Small intestine (tissue), 7 donors: Measurements from ENCODE around the gene RHBG. TPM values are rescaled to one million over a fixed set of nuclear protein-coding genes. Genes with fewer than 3 reads are reported as not detected.

Source experiments
- DNase-seq, 2 donors: peaks; one replicate each; pipeline versions ENCODE4 v3.0.0 to v3.0.0-alpha.2; 2013
- FAIRE-seq: peaks from 2 replicates; lab custom pipeline; 2012; peaks lifted over from hg19 to GRCh38; lab: Jason Lieb, UNC
- H3K27ac ChIP-seq, 3 donors: one replicate each; pipeline ENCODE4 v1.5.1; 2013; ENCODE audit warnings: low read length in 2 of 3, mild to moderate bottlenecking in 2 of 3, control low read depth in 1 of 3, inconsistent platforms in 1 of 3, low read depth in 1 of 3, moderate library complexity in 1 of 3
- H3K27me3 ChIP-seq, 3 donors: one replicate each; pipeline ENCODE4 v1.6.1; 2013; ENCODE audit warnings: low read length in 3 of 3, inconsistent platforms in 1 of 3; ENCODE audit not compliant: control insufficient read depth in 3 of 3, insufficient read depth in 3 of 3
- H3K36me3 ChIP-seq, 3 donors: one replicate each; pipeline ENCODE4 v1.6.1; 2013; ENCODE audit warnings: low read length in 3 of 3, inconsistent platforms in 1 of 3, low read depth in 1 of 3, mild to moderate bottlenecking in 1 of 3, moderate library complexity in 1 of 3; ENCODE audit not compliant: control insufficient read depth in 3 of 3, insufficient read depth in 2 of 3
- H3K4me1 ChIP-seq, 3 donors: one replicate each; pipeline ENCODE4 v1.6.1; 2013; ENCODE audit warnings: low read length in 2 of 3, inconsistent platforms in 1 of 3, low read depth in 1 of 3, mild to moderate bottlenecking in 1 of 3, moderate library complexity in 1 of 3; ENCODE audit not compliant: control insufficient read depth in 3 of 3, insufficient read depth in 2 of 3
- H3K4me3 ChIP-seq, 3 donors: one replicate each; pipeline ENCODE4 v1.5.1; 2013; ENCODE audit warnings: low read length in 3 of 3, control low read depth in 1 of 3, inconsistent platforms in 1 of 3, low read depth in 1 of 3, mild to moderate bottlenecking in 1 of 3, moderate library complexity in 1 of 3
- H3K9me3 ChIP-seq, 2 donors: one replicate each; pipeline ENCODE4 v1.6.1; 2013; ENCODE audit warnings: low read depth in 1 of 2, low read length in 1 of 2; ENCODE audit not compliant: control insufficient read depth in 2 of 2, insufficient read depth in 1 of 2
- WGBS, 3 donors: extraction: QIAGEN DNeasy Blood & Tissue Kit; methylation state at CpG; one replicate each; pipeline ENCODE4 v1.1.7; 2013; 5-methylcytosine and 5-hydroxymethylcytosine counted together
- polyA plus RNA-seq, 4 donors: library from polyadenylated mRNA; stranded (reverse) in 3 of 4; unstranded in 1 of 4; fragments of 200-250 nt in 3 of 4; fragments of 120-200 nt in 1 of 4; gene quantifications; one replicate each; pipeline versions ENCODE4 v1.2.1 to v1.2.3, GENCODE V29; 2013
- donor health status: healthy with polysubstance abuse.
- donor health status: control.
- donor health status: control.
- donor health status: Bipolar disorder and iron deficiency.
- donor health status: healthy.

Gene RHBG
- polyA plus RNA-seq, 4 donors = 0.27 to 55.2 (median 2.7) TPM

DNA sequence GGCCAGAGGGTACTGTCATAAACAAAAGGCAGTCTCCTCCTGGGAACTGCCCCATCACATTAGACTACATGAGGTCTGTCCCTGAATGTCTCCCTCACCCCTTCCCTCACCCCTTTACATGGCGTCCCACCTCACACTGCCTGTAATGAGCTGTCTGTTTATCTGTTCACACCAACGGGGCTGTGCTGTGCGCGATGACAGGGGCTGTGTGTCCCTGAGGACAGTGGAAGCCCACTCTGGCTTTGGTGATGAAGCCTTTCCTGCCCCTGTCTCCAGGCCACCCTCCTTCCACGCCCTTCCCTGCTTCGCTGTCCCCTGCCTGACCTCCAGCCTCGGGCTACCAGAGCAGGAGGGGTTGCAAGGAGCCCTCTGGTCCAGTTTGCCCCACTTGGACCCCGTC lies 22.7 kb downstream of the RHBG start:
- no peaks in the 10 kb centered on the region for H3K36me3 ChIP-seq
- WGBS, 3 donors = 61 to 68% (median 66%) methylated on average over 8 of the region's 8 CpGs
- H3K9me3 ChIP-seq = no peaks in the 10 kb centered on the region
- no peak for DNase-seq
- FAIRE-seq = no peak
- H3K4me3 ChIP-seq = no peak overlapping the region
- H3K27ac ChIP-seq = no peak overlapping the region
- peaks cover 0 to 82% (median 21%) of the 10 kb centered on the region in 3 donors for H3K27me3 ChIP-seq
- peaks cover 0 to 9% (median 0%) of the 10 kb centered on the region in 3 donors for H3K4me1 ChIP-seq

DNA sequence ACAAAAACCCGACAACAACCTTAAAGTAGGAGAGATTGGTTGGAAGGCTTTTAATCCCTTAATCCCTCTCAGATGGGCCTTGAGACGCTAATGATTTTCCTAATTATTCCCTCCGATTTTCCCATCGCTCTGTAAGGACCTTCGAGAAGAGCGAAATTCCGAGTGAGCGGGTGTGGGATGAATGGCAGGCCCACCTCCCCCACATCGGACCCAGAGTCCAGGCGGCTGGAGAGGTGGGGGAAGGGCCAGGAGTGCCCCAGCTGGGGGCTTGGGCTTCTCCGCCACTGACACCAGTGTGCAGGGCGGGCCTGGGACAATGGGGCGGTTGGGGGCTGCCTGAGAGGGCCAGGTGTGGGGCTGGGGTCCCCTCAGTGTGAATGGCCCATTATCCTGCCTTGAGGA lies 23.4 kb downstream of the RHBG start:
- DNase-seq (no peak), FAIRE-seq (no peak)
- Histone ChIP-seq H3K36me3 (no peaks in the 10 kb centered on the region), H3K9me3 (no peaks in the 10 kb centered on the region), H3K27ac (no peak overlapping the region), H3K27me3 (peaks cover 0 to 74% (median 18%) of the 10 kb centered on the region in 3 donors), H3K4me1 (peaks cover 0 to 9% (median 0%) of the 10 kb centered on the region in 3 donors), H3K4me3 (no peak overlapping the region)
- 73 to 84% (median 81%) methylated on average over 13 of the region's 13 CpGs for WGBS, 3 donors

- no peak for FAIRE-seq
- H3K27me3 ChIP-seq = peaks cover 0 to 68% (median 12%) of the 10 kb centered on the region in 3 donors
These were observed 24.1 kb downstream of the RHBG start for GRCh38 chr1:156393095-156393494.

DNA sequence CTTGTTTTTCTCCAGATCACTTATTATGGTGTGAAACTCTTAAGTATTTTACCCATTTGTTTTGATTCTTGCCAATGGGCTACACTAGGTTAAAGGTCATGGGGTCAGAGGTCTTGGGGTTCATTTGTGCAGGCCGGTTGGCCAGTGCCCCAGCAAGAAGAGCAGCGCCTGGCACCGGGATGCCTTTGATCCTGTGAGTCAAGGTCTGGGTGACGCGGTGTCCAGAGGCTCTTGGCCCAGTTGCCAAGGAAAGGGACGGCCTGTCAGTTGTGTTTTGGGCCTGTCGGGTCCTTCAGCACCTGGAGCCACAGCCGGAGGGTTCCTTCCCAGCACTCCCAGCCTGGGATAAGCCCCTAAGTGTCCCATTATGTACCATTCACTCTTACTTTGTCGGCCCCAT lies 25.1 kb downstream of the RHBG start:
- Histone ChIP-seq H3K27me3 (peaks cover 0 to 60% (median 10%) of the 10 kb centered on the region in 3 donors), H3K4me3 (no peak overlapping the region), H3K27ac (no peak overlapping the region), H3K9me3 (no peaks in the 10 kb centered on the region), H3K4me1 (no peaks in the 10 kb centered on the region), H3K36me3 (no peaks in the 10 kb centered on the region)
- WGBS, 3 donors = 63 to 81% (median 79%) methylated on average over 9 of the region's 9 CpGs
- DNase-seq = no peak
- no peak for FAIRE-seq

More at GRCh38 chr1:156393095-156393494, 24.1 kb downstream of the RHBG start:
- Histone ChIP-seq H3K4me1 (peaks cover 0 to 4% (median 0%) of the 10 kb centered on the region in 3 donors), H3K9me3 (no peaks in the 10 kb centered on the region), H3K27ac (no peak overlapping the region), H3K36me3 (no peaks in the 10 kb centered on the region), H3K4me3 (no peak overlapping the region)
- DNase-seq = no peak

GRCh38 chr1:156394835-156395461 lies 25.9 kb downstream of the RHBG start:
- H3K27me3 ChIP-seq = peaks cover 0 to 60% (median 1%) of the 10 kb centered on the region in 3 donors
- WGBS, 3 donors = 64 to 69% (median 68%) methylated on average over 16 of the region's 16 CpGs
- no peaks in the 10 kb centered on the region for H3K4me1 ChIP-seq
- FAIRE-seq (no peak), DNase-seq (no peak)
- H3K27ac ChIP-seq = no peak overlapping the region
- no peak overlapping the region for H3K4me3 ChIP-seq
- H3K36me3 ChIP-seq = no peaks in the 10 kb centered on the region
- H3K9me3 ChIP-seq = no peaks in the 10 kb centered on the region

- Histone ChIP-seq H3K9me3 (no peaks in the 10 kb centered on the region), H3K4me3 (no peak overlapping the region), H3K27ac (no peak overlapping the region), H3K27me3 (peaks cover 4 to 53% (median 5%) of the 10 kb centered on the region in 3 donors), H3K36me3 (no peaks in the 10 kb centered on the region), H3K4me1 (no peaks in the 10 kb centered on the region)
- FAIRE-seq = no peak
- WGBS, 3 donors = 79 to 93% (median 89%) methylated on average over 10 of the region's 10 CpGs
- DNase-seq = no peak
These were observed 30.5 kb downstream of the RHBG start for GRCh38 chr1:156399355-156400125.

GRCh38 chr1:156400191-156400935 lies 31.4 kb downstream of the RHBG start:
- H3K4me1 ChIP-seq = no peaks in the 10 kb centered on the region
- H3K27me3 ChIP-seq = peaks cover 4 to 56% (median 8%) of the 10 kb centered on the region in 3 donors
- no peak overlapping the region for H3K27ac ChIP-seq
- FAIRE-seq (no peak), DNase-seq (no peak)
- WGBS, 3 donors = 76 to 82% (median 79%) methylated on average over 23 to 25 of the region's 25 CpGs
- no peak overlapping the region for H3K4me3 ChIP-seq
- no peaks in the 10 kb centered on the region for H3K36me3 ChIP-seq
- H3K9me3 ChIP-seq = no peaks in the 10 kb centered on the region

GRCh38 chr1:156401041-156401574 lies 32.1 kb downstream of the RHBG start:
- 70 to 76% (median 74%) methylated on average over 4 to 6 of the region's 6 CpGs for WGBS, 3 donors
- DNase-seq (no peak), FAIRE-seq (no peak)
- Histone ChIP-seq H3K9me3 (no peaks in the 10 kb centered on the region), H3K27ac (no peak overlapping the region), H3K36me3 (no peaks in the 10 kb centered on the region), H3K4me1 (no peaks in the 10 kb centered on the region), H3K27me3 (peaks cover 4 to 62% (median 8%) of the 10 kb centered on the region in 3 donors), H3K4me3 (no peak overlapping the region)
